Articular chondrocyte of knee joint (primary cell): Measurements from ENCODE around the gene COL6A5. TPM values are rescaled to one million over a fixed set of nuclear protein-coding genes. Genes with fewer than 3 reads are reported as not detected.

ENCODE experiments used
- total RNA-seq: library from RNA; depleted of rRNA; stranded (reverse); fragments of >200 nt; gene quantifications from 2 replicates; pipeline ENCODE4 v1.2.3, GENCODE V29; 2012

COL6A5 gene
- not detected in 2 replicates for total RNA-seq

GRCh38 chr3:130345487-130346079, at the start of gene COL6A5:
Gene COL6A5, plus strand, starts transcription at chr3:130345672. Its CDS starts 27,967 bp downstream, at chr3:130373639.

GRCh38 chr3:130516645-130517512, 171.4 kb downstream of the COL6A5 start, which contains the start of gene COL6A6:
Gene COL6A6, plus strand, starts transcription at chr3:130517177. Its CDS starts 43,188 bp downstream, at chr3:130560365.

Other genes with a start within 250 kb of the COL6A5 start
- under 0.01 TPM in 1 of 2 replicates, not detected in the other for gene COL6A6, start 171.5 kb downstream of the COL6A5 start, total RNA-seq